HL-60 (cell line): ENCODE results near the gene MAPRE2.
"Not testable (repeated sequence)": the region's sequence is repeated elsewhere in the genome, so short reads cannot be mapped to it uniquely, and the experiment has no call there.

Experiments
- DNase-seq, 2 experiments: peaks; one replicate each; pipeline ENCODE4 v3.0.0-alpha.2; 2010 to 2020; ENCODE audit warnings: low read depth in 1 of 2, low spot score in 1 of 2
- H3K27ac ChIP-seq: fragments of 250-450 bp; sonication (Bioruptor Pico); replicated peaks from 2 replicates; pipeline ENCODE4 v1.5.1; 2020; ENCODE audit warnings: mild to moderate bottlenecking, moderate library complexity
- H3K27me3 ChIP-seq: fragments of 250-450 bp; sonication (Bioruptor Pico); 2 replicates; pipeline ENCODE4 v1.5.1; 2021; ENCODE audit warnings: mild to moderate bottlenecking, moderate library complexity; ENCODE audit not compliant: insufficient read depth, poor library complexity, severe bottlenecking
- H3K4me3 ChIP-seq: replicated peaks from 2 replicates; pipeline ENCODE4 v1.5.1; 2011; ENCODE audit warnings: mild to moderate bottlenecking, control low read depth, low read length; ENCODE audit not compliant: insufficient read depth
- CTCF ChIP-seq: IDR thresholded peaks from one replicate; pipeline ENCODE4 v1.5.1; 2011; ENCODE audit warnings: low read length, control low read depth, inconsistent platforms; ENCODE audit not compliant: insufficient read depth
- GABPA ChIP-seq: IDR thresholded peaks from 2 replicates; pipeline ENCODE4 v1.6.1; 2012; ENCODE audit warnings: low read depth
- POLR2AphosphoS5 ChIP-seq: IDR thresholded peaks from 2 replicates; pipeline ENCODE4 v1.6.1; 2012; ENCODE audit warnings: low read depth
- REST ChIP-seq: IDR thresholded peaks from 2 replicates; pipeline ENCODE4 v1.6.1; 2012; ENCODE audit warnings: low read depth; ENCODE audit not compliant: insufficient replicate concordance
- SPI1 ChIP-seq: IDR thresholded peaks from 2 replicates; pipeline ENCODE4 v1.6.1; 2012; ENCODE audit warnings: low read depth, mild to moderate bottlenecking, borderline replicate concordance

Gene MAPRE2

GRCh38 chr18:35141567-35142274 lies 100.5 kb downstream of the MAPRE2 start:
- DNase-seq, result no peak
- TF ChIP-seq SPI1, result no peak

GRCh38 chr18:35142275-35142615 lies 101.0 kb downstream of the MAPRE2 start:
- no peak for TF ChIP-seq REST
- TF ChIP-seq GABPA, result no peak
- Histone ChIP-seq H3K4me3 (no peak overlapping the region), H3K27ac (no peak overlapping the region), H3K27me3 (no peaks in the 10 kb centered on the region)
- no peak for DNase-seq

More at GRCh38 chr18:35141567-35142274, 100.5 kb downstream of the MAPRE2 start:
- H3K27ac ChIP-seq, result no peak overlapping the region
- H3K27me3 ChIP-seq, result no peaks in the 10 kb centered on the region
- H3K4me3 ChIP-seq, result no peak overlapping the region

- peak in 1 of 2 experiments; percentile 61 for DNase-seq
- Histone ChIP-seq H3K27ac (no peak overlapping the region), H3K4me3 (no peak overlapping the region), H3K27me3 (no peaks in the 10 kb centered on the region)
- no peak for TF ChIP-seq REST
- peak; percentile 80 for TF ChIP-seq CTCF
Observed at GRCh38 chr18:35143622-35144596, 102.7 kb downstream of the MAPRE2 start.

- H3K27me3 ChIP-seq, result no peaks in the 10 kb centered on the region
- no peak for DNase-seq
- no peak overlapping the region for H3K4me3 ChIP-seq
- no peak for TF ChIP-seq POLR2AphosphoS5
- TF ChIP-seq CTCF, result no peak
- no peak for TF ChIP-seq SPI1
- no peak for TF ChIP-seq REST
- TF ChIP-seq GABPA, result no peak
- no peak overlapping the region for H3K27ac ChIP-seq
Observed at GRCh38 chr18:35144698-35145097, 103.5 kb downstream of the MAPRE2 start.

- not testable (repeated sequence) for DNase-seq
Observed at GRCh38 chr18:35150195-35150594, 109.0 kb downstream of the MAPRE2 start.

More at GRCh38 chr18:35150195-35150594, 109.0 kb downstream of the MAPRE2 start:
- not testable (repeated sequence) for H3K4me3 ChIP-seq, H3K27me3 ChIP-seq, H3K27ac ChIP-seq
